GM12874 (cell line): ENCODE data around the gene SMG6.

Source experiments
- TF ChIP-seq, protein P1 (sequence below): IDR thresholded peaks from 2 replicates; pipeline ENCODE4 v1.5.1; 2011; ENCODE audit warnings: low read depth, mild to moderate bottlenecking, control low read depth, low read length, moderate library complexity; ENCODE audit not compliant: insufficient read depth

Gene SMG6

GRCh38 chr17:2337544-2338314 is 34.1 kb upstream of the SMG6 start:
- TF ChIP-seq, protein P1, sequence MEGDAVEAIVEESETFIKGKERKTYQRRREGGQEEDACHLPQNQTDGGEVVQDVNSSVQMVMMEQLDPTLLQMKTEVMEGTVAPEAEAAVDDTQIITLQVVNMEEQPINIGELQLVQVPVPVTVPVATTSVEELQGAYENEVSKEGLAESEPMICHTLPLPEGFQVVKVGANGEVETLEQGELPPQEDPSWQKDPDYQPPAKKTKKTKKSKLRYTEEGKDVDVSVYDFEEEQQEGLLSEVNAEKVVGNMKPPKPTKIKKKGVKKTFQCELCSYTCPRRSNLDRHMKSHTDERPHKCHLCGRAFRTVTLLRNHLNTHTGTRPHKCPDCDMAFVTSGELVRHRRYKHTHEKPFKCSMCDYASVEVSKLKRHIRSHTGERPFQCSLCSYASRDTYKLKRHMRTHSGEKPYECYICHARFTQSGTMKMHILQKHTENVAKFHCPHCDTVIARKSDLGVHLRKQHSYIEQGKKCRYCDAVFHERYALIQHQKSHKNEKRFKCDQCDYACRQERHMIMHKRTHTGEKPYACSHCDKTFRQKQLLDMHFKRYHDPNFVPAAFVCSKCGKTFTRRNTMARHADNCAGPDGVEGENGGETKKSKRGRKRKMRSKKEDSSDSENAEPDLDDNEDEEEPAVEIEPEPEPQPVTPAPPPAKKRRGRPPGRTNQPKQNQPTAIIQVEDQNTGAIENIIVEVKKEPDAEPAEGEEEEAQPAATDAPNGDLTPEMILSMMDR, result no peak

GRCh38 chr17:2336852-2337543 is 33.4 kb upstream of the SMG6 start, which contains the start of gene SGSM2:
SGSM2 (plus strand) TSS chr17:2337501; CDS start chr17:2337689, 188 bp downstream.
- TF ChIP-seq, protein P1, result no peak

DNA sequence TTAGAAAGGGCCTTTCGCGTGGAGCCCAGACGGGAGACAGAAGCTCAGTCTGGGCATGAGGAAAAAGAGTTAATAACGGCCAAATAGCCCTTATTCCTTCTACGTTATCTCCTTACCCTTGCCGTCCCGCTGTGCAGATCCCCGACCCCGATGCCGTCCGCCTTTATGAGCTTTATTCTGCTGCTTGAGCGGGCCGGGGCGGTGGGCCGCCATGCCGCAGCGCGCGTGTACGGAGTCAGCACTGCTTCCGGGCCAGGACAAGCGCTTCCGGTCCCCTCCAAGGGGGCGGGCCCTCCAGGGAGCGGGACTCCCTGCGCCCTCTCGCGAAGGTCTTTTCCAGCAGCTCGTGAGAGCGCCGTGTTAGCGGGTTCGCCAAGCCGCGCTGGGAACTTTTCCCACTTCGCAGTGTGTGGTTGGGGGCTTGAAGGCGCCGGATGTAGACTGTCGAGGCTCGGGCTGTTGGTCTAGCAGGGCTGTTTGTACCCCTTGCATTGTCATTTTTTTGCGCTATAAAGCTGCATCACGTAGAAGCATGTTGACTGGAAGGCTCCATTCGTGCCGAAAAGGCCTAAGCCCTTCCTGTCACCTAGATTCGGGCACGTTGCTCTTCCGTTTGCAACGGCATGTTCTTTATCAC is 32.7 kb upstream of the SMG6 start, which contains the start of gene TSR1:
TSS of gene TSR1 (minus strand) at position 243 of the 637 bp plus-strand sequence. CDS start at position 213, 30 bp downstream.
- TF ChIP-seq, protein P1, result 0 out of 2 replicates have a peak, but pooled peaks have one; percentile 32

GRCh38 chr17:2335726-2336214 is 32.2 kb upstream of the SMG6 start:
- TF ChIP-seq, protein P1, result no peak

DNA sequence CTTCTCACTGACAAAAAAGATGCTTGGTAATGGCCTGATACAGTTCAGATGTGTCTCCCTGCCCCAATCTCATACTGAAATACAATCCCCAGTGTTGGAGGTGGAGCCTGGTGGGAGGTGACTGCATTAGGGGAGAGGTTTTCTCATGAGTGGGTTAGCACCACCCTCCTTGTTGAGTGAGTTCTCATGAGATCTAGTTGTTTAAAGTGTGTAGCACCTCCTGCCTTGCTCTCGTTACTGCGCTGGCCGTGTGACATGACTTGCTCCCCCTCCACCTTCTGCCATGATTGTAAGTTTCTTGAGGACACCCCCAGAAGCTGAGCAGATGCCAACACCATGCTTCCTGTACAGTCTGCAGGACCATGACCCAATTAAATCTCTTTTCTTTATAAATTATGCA is 27.7 kb upstream of the SMG6 start:
- TF ChIP-seq, protein P1, result no peak

DNA sequence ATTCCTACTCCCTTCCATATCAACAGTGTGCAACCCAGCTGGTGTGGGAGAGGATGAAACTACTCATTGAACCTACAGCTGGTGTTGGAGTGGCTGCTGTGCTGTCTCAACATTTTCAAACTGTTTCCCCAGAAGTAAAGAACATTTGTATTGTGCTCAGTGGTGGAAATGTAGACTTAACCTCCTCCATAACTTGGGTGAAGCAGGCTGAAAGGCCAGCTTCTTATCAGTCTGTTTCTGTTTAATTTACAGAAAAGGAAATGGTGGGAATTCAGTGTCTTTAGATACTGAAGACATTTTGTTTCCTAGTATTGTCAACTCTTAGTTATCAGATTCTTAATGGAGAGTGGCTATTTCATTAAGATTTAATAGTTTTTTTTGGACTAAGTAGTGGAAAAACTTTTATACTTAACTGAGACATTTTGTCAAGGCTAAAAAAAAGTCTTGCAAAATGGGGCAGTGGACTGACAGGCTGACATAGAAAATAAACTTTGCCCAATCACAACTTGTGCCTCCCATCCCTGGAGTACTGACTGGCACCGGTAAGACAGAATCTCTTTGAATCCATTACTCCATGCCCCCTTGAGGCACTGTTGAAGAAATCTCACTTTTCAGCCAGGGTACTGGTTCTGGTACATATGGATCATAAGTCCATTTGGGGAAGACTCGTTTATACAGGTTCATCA is 20.2 kb upstream of the SMG6 start:
- TF ChIP-seq, protein P1, result no peak
